Measurements from ENCODE around the gene SUGCT.

Gene SUGCT

DNA sequence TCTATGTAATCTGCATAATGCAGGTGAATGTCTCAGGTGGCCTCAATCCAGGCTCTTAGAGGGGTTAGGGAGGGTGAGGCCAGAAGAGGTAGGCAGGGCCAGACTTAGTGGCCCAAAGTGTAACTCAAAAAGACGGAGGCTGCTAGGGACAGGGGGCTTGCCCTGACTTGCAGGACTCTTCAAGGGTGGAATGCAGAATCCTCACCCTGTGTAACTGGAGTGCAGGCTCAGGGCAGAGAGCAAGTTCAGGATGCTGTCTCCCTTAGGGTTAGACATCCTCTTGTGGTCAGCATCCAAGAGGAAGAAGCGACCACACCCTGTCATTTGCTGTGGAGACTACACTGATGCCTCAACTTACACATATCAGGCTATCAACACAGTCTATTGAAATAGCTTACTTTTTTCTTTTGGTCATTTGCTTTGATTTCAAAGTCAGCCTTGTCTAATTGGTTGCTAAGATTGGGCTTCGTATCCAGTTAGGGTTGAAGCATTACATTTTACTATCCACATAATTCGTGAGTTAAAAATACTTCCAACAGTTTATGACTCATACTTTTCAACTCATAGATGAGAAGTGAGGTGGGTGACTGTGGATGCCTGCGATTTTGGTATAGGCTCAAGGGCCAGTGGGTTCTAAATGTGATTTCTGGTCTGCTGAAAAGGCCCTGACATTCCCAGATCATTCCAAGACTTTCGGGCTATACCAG is 563.6 kb downstream of the SUGCT start:
- no peak for DNase-seq

DNA sequence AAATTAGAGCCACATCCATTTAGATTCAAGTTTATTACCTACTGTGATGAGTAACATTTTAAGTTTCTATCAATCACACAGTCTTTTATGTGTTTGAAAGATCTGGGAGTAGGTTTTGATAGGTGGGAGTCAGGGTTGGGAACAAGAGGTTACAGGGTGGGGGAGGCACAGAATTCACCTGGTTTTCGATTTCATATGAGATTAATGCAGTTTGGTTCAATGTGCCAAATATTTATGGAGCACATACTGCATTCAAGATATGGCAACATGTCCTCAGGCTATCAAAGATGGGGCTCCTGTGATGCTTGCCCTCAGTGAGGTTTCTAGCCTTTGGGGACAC is 564.1 kb downstream of the SUGCT start:
- no peak for DNase-seq

DNA sequence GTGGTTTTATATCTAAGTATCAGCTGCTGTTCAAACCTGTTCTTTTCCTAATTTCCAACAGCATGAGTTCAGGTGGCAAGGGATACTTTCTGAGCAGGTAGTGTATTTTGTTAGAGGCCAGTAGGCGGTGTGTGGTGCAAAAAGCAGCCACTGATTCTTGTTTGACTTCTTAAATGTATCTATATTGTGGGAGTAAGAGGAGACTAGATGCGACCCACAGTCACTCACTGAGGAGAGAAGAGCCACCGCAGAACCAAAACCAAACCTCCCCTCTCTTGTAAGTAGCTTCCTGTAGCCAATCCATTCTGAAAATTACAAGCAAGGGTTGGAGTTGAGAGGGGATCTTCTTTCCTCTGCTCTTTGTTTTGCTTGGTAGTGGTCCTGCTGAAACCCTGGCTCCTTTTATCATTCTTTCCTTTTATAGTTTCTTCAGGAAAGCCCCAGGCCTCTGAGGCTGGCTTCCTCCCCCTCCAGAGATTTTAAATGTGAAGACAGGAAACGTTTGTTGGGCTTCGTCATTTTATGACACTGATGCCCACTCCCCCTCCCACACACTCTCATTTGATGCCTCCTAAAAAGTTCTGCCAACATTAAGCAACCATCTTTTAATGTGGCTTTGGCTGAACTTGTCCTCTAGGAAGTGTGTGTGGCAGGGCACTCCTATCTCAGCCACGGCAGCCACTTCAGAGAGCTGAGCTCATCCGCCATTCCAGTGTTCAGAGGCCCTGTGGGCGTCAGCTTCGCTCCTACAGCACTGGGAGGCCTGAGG is 566.0 kb downstream of the SUGCT start:
- peak in 1 of 2 donors; percentile 13 for DNase-seq

DNA sequence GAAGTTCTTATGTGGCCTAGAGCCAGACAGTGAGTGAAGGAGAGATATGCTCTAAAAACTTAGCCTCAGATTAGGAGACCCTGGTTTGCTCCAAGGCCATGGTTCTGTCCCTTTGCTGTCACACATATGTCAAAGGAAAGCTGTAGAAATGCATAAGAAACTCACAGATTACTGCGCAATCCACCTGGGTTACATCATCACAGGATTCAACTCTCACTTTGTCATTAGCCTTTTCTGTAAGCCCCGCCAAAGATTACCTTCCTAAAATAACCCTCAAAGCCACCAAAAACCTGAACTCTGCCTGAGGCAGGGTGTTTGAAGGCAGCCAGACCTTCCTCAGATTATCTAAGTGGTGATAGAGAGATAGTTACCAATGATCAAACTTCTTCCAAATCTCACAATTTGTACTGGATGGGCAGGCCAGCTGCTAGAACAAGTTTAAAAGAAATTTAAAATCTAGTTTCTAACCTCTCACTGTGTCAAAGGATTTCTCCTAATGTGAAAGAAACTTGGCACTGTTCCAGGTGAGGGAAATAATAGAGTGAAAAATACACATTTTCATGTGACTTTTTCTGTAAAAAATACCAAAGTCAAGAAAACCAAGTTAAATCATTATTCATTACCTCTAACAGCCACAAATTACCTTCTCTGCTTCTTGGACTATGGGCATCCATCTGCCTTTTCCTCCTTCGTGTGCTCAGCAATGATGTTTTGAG is 567.2 kb downstream of the SUGCT start:
- peak in 1 of 2 donors; percentile 8 for DNase-seq

DNA sequence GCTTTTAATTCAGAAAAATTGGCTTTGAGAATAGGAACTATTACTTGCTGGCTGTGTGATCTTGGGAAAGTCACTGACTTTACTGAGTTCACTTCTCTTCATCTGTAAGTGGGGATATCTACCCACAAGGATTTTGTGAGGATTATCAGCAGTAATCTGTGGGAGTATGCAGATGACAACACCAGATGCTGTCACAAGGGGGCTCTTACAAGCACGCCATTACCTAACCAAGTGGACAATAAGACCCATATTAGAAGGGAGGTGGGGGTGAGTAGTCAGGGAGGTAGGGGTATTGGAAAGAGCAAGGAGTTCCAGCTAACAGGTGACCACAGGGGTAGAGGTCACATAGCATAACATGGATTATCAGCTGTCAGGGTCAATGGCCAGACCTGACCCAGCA is 569.4 kb downstream of the SUGCT start:
- no peak for DNase-seq

DNA sequence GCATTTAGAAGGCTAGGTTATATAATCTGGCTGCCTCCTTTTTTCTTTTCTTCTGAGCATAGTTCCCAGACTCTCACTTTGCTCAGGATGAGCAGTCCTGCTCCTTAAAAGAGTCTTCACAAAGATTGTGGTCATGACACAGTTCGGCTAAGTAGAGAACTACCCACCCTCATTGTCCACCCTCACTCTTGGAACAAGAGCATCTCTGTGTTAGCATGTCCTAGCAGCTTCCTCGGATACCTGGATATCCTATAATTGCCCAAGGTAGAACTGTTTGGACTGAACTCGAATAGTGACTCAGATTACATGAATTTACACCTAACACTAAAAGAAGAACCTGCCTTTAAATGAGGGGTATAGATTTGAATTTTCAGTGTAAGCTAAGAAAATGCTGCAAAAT is 572.0 kb downstream of the SUGCT start:
- no peak for DNase-seq

DNA sequence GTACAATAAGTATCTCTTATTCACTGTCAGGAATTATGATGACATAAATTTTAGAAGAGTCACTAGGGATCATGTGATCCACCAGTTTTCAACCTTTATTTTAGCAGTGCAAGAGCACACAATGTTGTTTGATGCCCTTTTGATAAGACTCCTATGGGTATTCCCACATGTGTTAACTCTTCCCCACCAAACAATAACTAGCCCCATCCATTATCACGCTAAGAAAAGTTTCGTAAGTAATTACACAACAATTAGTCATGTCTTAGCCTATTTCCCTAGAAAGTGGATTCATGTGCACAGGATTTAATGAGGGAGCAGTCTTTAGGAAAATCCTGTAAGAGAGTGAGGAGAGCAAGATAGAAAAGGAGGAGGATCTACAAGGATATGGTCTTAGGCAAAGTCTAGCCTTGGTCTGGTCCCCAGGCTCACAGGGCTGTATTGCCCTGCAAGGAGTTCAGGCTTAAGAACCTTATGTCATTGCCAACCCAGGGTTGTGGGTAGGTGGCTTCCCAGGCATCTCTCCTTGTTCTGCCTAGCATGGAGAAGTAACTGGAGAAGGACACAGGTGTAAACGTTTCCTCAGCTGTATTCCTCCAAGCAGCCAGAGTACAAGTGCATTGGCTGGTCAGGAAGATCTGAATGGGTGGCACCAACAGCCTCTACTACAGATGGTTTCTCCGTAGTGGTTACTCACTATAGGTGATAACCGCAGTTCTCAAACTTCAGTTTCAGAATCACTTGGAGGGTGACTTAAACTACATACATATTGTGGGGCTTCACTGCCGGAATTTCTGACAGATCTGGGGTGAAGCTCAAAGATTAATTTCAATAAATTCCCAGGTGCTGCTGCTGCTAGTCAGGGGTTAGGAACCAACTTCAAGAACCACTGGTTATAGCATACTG is 574.5 kb downstream of the SUGCT start:
- no peak for DNase-seq

DNA sequence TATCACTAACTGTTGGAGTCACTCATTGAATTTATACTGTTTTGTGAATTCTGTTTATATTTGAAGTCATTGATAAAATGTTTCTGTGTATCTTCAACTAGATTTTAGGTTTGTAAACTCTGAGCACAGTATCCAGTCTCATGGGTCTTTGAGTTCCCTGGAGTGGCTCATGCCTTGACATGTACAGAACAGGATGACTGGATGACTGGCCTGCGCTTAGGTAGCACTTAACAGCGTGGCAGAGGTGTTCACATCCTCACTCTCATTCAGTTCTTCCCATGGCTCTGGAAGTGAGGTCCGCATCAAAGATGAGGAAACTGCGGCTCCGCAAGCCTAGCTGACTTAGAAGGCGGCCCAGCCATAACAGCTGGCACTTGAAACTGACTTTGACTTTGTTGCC is 576.9 kb downstream of the SUGCT start:
- DNase-seq = no peak

DNA sequence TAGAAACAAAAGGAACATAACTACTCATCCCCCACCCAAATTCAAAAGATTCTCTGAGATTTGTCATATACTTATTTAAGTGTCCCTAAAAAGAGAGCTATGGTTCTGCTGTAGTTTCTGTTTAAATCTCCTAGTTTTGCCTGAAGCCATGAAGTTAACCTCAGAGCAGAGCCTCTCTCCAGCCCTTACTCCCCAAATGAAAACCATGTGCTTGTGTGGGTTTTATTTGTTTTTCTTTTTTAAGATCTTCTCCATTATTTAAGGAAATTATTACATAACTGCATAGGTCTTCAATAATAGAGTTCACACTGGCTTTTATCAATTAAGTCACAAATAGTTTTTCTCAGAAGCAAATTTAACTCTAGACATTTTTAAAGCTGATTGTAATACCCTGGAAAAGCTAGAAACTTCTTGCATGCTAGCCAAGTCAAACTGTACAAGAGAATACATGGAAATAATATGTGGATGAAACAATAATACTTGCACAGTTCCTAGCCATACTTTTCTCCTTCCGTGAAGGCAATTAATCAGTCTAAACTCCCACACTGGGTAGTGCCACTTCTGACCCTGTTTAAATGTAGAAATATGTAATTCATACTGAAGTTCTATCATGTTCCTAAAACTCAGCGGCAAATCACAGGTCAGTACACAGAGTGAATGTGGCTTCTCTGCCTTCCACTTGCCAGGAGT is 579.7 kb downstream of the SUGCT start:
- no peak for DNase-seq

DNA sequence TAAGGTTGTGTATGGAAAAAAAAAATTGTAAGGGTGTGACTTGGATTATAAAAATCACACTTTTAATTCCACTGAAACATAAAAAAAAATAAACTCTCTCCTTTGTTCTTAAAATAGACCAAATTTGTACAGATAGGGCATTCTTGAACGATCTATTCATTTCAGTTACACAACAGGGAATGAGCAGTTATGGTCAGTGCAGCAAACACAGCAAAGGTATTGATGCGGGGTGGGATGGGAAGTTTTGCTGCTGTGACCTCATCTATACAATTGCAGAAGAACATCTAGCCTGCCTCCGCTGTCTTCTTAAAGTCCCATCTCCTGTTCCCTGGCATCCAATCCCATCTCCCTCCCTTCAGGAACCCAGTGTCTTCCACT is 580.2 kb downstream of the SUGCT start:
- DNase-seq = no peak

DNA sequence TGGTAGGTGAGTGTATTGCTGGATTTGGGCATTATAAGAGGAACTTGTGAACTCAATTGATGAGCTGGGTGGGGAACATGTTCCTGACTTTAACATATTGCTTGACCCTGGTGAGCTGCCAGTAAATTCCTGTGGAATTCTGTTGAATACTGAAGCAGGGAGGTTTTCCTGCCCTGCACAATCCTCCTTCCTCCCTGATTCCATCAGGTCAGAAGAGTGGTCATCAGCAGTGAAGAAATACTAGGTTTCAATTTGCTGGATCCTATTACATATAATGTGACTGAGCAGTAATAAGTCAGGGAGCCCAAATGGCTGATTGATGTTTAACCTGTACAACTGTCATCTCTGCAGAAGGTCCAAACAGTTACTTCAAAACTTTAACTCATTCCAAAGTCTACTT is 581.2 kb downstream of the SUGCT start:
- no peak for DNase-seq

DNA sequence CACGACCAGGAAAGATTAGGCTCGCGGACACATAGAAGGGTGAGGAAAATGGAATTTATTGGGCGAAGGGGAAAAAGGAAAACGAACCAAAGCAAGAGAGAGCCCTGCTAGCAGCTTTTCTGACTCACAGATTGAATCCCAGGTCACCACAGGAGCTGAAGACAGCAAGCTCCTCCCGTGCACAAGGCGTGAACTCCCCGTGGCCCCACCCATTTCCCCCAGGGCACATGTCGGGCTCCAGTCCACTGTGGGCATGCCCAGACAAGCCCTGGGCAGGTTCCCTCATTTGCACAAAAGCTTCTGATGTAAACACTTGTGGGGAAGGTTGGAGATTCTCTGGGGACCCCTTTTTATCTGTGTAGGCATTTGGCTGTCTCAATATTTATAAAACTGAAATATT is 582.4 kb downstream of the SUGCT start:
- no peak for DNase-seq

DNA sequence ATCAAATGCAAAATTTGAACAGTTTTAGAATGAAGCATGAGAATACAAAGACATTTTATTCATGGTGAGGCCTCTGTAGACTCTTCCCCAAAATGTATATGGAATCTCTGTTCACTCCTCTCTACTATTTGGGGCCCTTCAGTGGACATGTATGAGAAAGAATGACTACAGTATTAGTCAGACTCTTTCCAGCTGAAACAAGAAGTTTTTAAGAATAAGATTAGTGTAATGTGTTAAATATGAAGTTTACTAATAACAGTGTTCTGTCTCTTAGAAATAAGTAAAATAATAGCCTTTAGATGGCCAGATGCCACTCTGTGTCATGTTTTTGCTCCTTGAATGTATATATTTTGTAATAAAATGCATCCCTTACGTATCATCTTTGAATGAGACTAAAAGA is 585.6 kb downstream of the SUGCT start:
- no peak for DNase-seq

DNA sequence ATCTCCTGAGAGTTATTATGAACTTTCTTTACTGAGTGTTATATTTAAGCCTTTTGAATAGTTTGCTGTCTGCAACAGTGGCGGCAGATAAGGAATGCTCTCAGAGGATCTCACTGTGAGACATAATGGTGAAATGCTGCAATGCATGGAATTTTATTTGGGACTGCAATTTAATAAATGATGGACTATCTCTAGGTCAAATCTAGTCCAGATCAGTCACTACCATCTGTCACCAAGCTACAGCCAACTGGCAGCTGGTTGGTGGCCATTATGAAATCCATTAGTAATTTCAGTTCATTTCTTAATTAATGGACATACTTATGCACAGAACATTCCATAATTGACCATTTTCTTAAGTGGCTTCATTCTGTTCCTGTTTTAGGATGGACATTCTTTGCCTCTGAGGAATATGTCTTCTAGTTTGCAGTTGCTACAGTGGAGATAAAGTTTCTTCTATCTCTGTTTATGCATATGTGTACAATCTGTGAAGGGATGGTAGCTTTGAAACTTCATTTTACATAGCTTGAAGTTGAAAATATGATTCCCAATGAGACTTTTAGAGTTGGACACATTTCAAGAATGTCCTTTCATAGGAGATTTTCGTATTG is 586.6 kb downstream of the SUGCT start:
- no peak for DNase-seq

DNA sequence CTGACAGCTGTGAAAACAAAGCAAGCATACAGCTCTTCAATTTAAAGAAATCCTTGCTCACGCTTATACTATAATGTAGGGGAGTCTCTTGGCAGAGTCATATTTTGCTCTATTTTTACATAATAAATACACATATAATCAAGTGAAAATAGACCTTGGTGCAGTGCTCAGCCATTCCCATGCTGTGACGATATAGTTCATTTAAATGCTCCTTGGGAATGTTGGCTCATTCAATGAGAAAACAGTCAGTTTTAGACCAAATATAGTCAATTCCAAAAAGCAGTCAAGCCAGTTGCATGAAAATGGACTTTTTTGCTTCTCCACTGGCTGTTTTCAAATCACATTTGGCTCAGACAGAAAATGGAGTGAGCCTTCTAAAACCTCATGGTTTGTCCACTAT is 587.4 kb downstream of the SUGCT start:
- DNase-seq = no peak

DNA sequence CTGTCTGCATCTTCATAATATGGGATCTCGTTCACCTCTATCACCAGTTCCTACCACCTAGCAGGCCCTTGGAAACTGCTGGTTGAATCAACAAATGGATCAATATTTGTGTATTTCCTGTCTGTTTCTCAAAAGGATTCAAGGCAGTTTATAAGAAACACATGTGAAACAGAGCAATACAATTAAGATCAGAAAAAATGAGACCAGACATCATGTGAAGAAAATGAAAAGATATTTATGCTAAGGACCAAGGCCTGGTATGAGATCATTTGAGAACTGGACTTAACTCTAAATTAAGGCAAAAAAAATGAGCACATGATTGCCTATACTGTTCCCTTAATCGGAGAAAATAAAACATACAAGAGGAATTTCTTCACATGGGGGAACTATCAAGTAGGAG is 589.0 kb downstream of the SUGCT start:
- DNase-seq = no peak

DNA sequence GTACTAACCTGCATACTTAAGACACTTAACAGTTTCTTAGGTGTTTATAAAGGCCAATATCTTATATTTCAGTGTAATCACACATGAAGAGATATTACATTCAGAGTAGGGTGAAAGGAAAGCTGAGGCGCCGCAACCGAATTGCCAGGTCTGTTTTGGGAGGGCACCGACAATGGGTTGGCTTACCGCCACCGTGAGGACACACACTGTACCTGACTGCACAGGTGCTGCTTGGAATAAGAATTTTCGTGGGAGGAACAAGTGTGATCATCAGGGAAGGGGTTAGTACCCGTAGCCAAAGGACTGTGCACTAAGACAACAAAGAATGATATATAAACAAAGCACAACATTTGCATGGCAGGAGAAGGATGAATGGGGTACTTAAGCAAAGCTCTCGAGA is 591.8 kb downstream of the SUGCT start:
- no peak for DNase-seq

DNA sequence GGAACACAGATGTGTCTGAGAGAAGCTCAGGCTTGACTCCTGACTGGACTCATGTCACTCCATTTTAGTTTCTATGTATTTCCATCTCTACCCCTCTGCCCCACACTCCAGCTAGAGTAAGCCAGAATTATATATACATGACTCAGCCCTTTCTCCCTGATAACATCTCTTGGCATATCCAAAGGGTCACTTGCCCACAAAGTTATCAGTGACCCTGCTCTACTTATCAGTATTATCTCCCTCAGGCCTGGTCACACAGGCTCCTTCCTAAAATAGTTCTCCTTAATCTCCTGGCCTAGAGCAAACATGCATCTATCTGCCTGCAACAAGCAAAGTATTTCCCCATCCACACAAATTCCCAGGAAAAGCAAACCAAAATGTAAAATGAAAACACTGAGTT is 598.3 kb downstream of the SUGCT start:
- DNase-seq = no peak

DNA sequence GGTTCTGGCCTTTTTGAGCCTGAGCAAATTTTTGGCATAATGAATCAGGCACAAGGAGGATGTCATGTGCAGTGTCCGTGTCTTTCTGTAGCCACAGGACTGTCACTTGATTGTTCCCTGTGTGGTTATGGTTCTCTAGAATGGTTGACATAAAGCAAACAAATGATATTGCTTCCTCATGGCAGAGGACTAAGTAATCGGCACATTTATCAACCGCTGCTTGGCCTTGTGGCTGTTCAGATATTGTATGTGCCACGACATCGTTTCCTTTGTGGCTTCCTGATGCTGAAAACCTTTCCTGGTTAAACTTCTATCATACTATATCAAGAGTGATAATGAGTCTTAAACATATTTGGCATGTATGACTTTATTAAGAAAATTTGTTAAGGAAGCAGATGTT is 598.8 kb downstream of the SUGCT start:
- DNase-seq = no peak

DNA sequence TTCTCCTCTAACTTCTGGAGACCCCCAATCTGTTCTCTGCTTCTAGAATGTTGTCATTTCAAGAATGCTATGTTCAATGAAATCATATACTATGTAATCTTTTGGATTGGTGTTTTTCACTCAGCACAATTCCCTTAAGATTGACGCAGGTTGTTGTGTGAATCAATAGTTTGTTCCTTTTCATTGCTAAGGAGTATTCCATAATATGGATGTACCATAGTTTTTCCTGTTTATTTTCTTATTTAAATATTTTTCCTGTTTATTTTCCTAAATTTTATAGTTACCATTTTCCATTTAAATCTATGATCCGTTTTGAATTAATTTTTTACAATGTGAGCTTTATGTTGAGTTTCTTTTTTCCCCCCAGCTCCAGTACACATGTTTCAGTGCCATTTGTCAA is 604.5 kb downstream of the SUGCT start:
- no peak for DNase-seq

DNA sequence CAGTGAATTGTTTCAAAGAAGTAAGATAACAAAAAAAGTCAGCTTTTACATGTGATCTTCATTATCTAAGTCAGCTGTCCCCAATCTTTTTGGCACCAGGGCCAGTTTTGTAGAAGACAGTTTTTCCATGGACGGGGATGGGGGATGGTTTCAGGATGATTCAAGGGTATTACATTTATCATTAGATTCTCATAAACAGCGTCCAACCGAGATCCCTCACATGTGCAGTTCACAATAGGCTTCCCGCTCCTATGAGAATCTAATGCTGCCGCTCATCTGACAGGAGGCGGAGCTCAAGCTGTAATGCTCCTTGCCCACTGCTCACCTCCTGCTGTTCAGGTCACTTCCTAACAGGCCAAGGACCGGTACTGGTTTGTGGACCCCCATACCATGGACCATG is 607.5 kb downstream of the SUGCT start:
- DNase-seq = no peak

Data from inflammatory macrophage (primary cell).